ENCODE measurements around the gene ZC3H12C. TPM values are rescaled to one million over a fixed set of nuclear protein-coding genes. Genes with fewer than 3 reads are reported as not detected.

Gene ZC3H12C
- total and polyA plus RNA-seq, 10 of the 15 experiments (the other 5 are each of a cell fraction or from before 2014, with no cell fraction given) = 0.31 to 31.0 (median 3.7) TPM

GRCh38 chr11:110187731-110188130 is 94.5 kb downstream of the ZC3H12C start (continued):
- TF ChIP-seq SUPT20H (IDR thresholded peaks at IDR 0.05; ENCODE audit: borderline replicate concordance, control insufficient read depth, low read depth, low read length) (no peak), JUND (IDR thresholded peaks at IDR 0.05; ENCODE audit: low read depth, low read length) (no peak), SMAD1 (IDR thresholded peaks at IDR 0.05; ENCODE audit: low read depth, partially characterized antibody) (no peak), ZNF622 (IDR thresholded peaks at IDR 0.05) (no peak), CEBPZ (IDR thresholded peaks at IDR 0.05; ENCODE audit: low read depth, low read length) (no peak)

- POLR2A ChIA-PET = no interaction called here
- BruUV-seq (replicated peaks) = no TSS peak
- Histone ChIP-seq H3K4me2 (ENCODE audit: control insufficient read depth, insufficient read depth) (no peak overlapping the region), H3K27me3 (replicated peaks in 1 of 2; ENCODE audit: control insufficient read depth in 2 of 2, insufficient read depth in 2 of 2, low read length in 1 of 2) (no peaks in the 10 kb centered on the region; a peak in 1 of 4 replicates), H3K79me2 (ENCODE audit: control insufficient read depth, insufficient read depth, low read length) (no peaks in the 10 kb centered on the region), H3K27ac (ENCODE audit: control insufficient read depth, insufficient read depth) (no peak overlapping the region), H2AFZ (ENCODE audit: control insufficient read depth, low read depth, low read length) (no peak overlapping the region), H4K20me1 (ENCODE audit: control insufficient read depth, insufficient read depth) (no peaks in the 10 kb centered on the region), H3K36me3 (ENCODE audit: control insufficient read depth in 2 of 2, insufficient read depth in 2 of 2, low read length in 1 of 2) (no peaks in the 10 kb centered on the region), H3K4me3 (no peak overlapping the region), H3K4me1 (ENCODE audit: control insufficient read depth, insufficient read depth, low read length) (peaks cover 6% of the 10 kb centered on the region; the same call in 1 of the 2 replicates), H3K9ac (ENCODE audit: control insufficient read depth, insufficient read depth, low read length) (no peak overlapping the region), H3K9me3 (replicated peaks; ENCODE audit: control insufficient read depth, insufficient read depth, low read length) (peaks cover 2% of the 10 kb centered on the region; the same call in 1 of the 3 replicates)
- RAD21 ChIA-PET (ENCODE audit: unreplicated experiment) = no interaction called here
- intact Hi-C loops (cut with micrococcal nuclease; ENCODE audit: unreplicated experiment) (loop anchor here (5.0 kb wide), 1 partner anchor 339 kb away; no protein-coding TSS in a partner anchor), in situ Hi-C loops (cut with MboI) (no loop called here)
- ATAC-seq = no peak
- TF ChIP-seq IRF4 (IDR thresholded peaks at IDR 0.05; ENCODE audit: low read depth, low read length) (no peak), SKIL (IDR thresholded peaks at IDR 0.05; ENCODE audit: low read depth, poor library complexity, severe bottlenecking) (no peak), NR2C1 (IDR thresholded peaks at IDR 0.05) (no peak)
- FAIRE-seq = no peak
- SMC1A ChIA-PET (ENCODE audit: uncharacterized antibody, unreplicated experiment) = interaction anchor here (1.0 to 1.4 kb wide), 2 partner anchors 185 to 247 kb away, joined by 3 to 4 read pairs; no protein-coding TSS in a partner anchor
- CTCF ChIA-PET = interaction anchor here (0.7 to 2.7 kb wide), 3 partner anchors 10 to 336 kb away, joined by 3 to 9 read pairs (median 4); no protein-coding TSS in a partner anchor
- no peak for DNase-seq (ENCODE audit: low read depth, low spot score)
- 8% methylated on average over 1 of the region's 1 CpG for WGBS (ENCODE audit: insufficient coverage, insufficient replicate concordance, low lambda C conversion rate, missing lambda C conversion rate)
These were observed 97.7 kb downstream of the ZC3H12C start for GRCh38 chr11:110190885-110191284.
